ENCODE measurements around the gene MGP.

DNA sequence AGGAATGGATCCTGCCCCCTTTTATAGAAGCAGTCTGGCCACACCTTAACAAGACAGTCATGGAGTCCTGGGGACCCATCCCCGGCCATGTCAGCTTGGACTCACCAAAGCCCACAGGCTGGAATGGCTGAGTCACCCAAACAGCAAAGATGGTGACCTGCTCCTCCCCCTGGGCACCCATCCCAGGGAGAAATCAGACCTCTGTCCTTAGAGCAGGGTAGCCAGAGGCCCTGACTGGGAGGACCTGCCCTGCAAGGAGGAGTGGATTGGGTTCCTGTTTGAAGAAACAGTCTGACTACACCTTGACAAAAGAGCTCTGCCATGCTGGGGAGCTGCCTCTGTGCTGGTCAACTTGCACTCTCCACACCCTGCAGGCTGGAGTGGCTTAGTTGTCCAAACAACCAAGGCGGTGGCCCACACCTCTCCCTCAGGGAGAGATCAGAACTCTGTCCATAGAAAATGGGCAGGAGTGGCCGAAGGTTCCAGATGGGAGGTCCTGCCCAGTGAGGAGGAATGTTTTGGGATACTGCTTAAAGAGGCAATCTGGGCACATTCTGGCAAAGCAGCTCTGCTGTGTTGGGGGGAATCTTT is 16.6 kb downstream of the MGP start:
- TF ChIP-seq, protein P1, sequence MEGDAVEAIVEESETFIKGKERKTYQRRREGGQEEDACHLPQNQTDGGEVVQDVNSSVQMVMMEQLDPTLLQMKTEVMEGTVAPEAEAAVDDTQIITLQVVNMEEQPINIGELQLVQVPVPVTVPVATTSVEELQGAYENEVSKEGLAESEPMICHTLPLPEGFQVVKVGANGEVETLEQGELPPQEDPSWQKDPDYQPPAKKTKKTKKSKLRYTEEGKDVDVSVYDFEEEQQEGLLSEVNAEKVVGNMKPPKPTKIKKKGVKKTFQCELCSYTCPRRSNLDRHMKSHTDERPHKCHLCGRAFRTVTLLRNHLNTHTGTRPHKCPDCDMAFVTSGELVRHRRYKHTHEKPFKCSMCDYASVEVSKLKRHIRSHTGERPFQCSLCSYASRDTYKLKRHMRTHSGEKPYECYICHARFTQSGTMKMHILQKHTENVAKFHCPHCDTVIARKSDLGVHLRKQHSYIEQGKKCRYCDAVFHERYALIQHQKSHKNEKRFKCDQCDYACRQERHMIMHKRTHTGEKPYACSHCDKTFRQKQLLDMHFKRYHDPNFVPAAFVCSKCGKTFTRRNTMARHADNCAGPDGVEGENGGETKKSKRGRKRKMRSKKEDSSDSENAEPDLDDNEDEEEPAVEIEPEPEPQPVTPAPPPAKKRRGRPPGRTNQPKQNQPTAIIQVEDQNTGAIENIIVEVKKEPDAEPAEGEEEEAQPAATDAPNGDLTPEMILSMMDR (IDR thresholded peaks at IDR 0.05): no peak
- TF ChIP-seq POLR2A (IDR thresholded peaks at IDR 0.05): no peak

Data from adrenal gland (tissue), 5 donors.